Stimulated activated naive CD8-positive, alpha-beta T cell treated with anti-CD3 and anti-CD28 coated beads, Interleukin-15, amount 100 ng/mL, for 72 hours (primary cell): Measurements from ENCODE around the gene SNX13.

Experiments
- ATAC-seq: fragments of 150-1000 bp; cut with Tn5 transposase; 2 replicates; pipeline ENCODE4 v1.10.0; 2021; ENCODE audit warnings: mild to moderate bottlenecking, moderate library complexity
- DNase-seq, 2 donors: peaks; one replicate each; pipeline ENCODE4 v3.0.0; 2021 to 2022
- H3K27ac Mint-ChIP-seq, 2 donors: one replicate each; pipeline ENCODE4 v1.8.0; 2022; ENCODE audit warnings: mild to moderate bottlenecking in 2 of 2, mixed read lengths in 2 of 2, moderate library complexity in 2 of 2
- H3K27me3 Mint-ChIP-seq: one replicate; pipeline ENCODE4 v1.8.0; 2022; ENCODE audit warnings: mixed read lengths
- H3K4me1 Mint-ChIP-seq: one replicate; pipeline ENCODE4 v1.8.0; 2022; ENCODE audit warnings: mild to moderate bottlenecking, mixed read lengths
- H3K4me3 Mint-ChIP-seq, 2 donors: one replicate each; pipeline ENCODE4 v1.8.0; 2022; ENCODE audit warnings: mild to moderate bottlenecking in 2 of 2, mixed read lengths in 2 of 2, moderate library complexity in 1 of 2
- H3K9me3 Mint-ChIP-seq, 2 donors: one replicate each; pipeline ENCODE4 v1.8.0; 2022; ENCODE audit warnings: mixed read lengths in 2 of 2

The SNX13 gene

GRCh38 chr7:17854261-17855047 is 85.8 kb downstream of the SNX13 start:
- DNase-seq (no peak), ATAC-seq (no peak)
- Mint-ChIP-seq H3K27ac (peak overlapping the region in 1 of 2 donors; percentile 9), H3K4me1 (peaks cover 13% of the 10 kb centered on the region), H3K9me3 (peaks cover 6 to 7% of the 10 kb centered on the region in 2 donors), H3K27me3 (no peaks in the 10 kb centered on the region), H3K4me3 (no peak overlapping the region)

- Mint-ChIP-seq H3K4me1 (peaks cover 13% of the 10 kb centered on the region), H3K27me3 (no peaks in the 10 kb centered on the region), H3K4me3 (no peak overlapping the region), H3K27ac (no peak overlapping the region), H3K9me3 (peaks cover 6 to 7% of the 10 kb centered on the region in 2 donors)
- ATAC-seq, result no peak
- DNase-seq, result no peak
Observed at GRCh38 chr7:17852361-17852760, 87.9 kb downstream of the SNX13 start.

GRCh38 chr7:17849504-17849903 is 90.8 kb downstream of the SNX13 start:
- DNase-seq (no peak), ATAC-seq (no peak)
- H3K27ac Mint-ChIP-seq, result no peak overlapping the region
- H3K4me3 Mint-ChIP-seq, result no peak overlapping the region
- no peaks in the 10 kb centered on the region for H3K9me3 Mint-ChIP-seq
- H3K27me3 Mint-ChIP-seq, result no peaks in the 10 kb centered on the region
- H3K4me1 Mint-ChIP-seq, result peaks cover 9% of the 10 kb centered on the region

GRCh38 chr7:17848516-17848915 is 91.8 kb downstream of the SNX13 start:
- Mint-ChIP-seq H3K4me1 (peaks cover 17% of the 10 kb centered on the region), H3K27me3 (no peaks in the 10 kb centered on the region), H3K9me3 (no peaks in the 10 kb centered on the region), H3K4me3 (no peak overlapping the region), H3K27ac (no peak overlapping the region)
- no peak for ATAC-seq
- no peak for DNase-seq

GRCh38 chr7:17846935-17847334 is 93.4 kb downstream of the SNX13 start:
- no peak overlapping the region for H3K4me3 Mint-ChIP-seq
- no peaks in the 10 kb centered on the region for H3K27me3 Mint-ChIP-seq
- no peak for DNase-seq

GRCh38 chr7:17845197-17845547 is 95.1 kb downstream of the SNX13 start:
- Mint-ChIP-seq H3K9me3 (peaks cover 0 to 8% of the 10 kb centered on the region in 2 donors), H3K27ac (no peak overlapping the region), H3K4me1 (peaks cover 30% of the 10 kb centered on the region), H3K27me3 (no peaks in the 10 kb centered on the region), H3K4me3 (no peak overlapping the region)
- ATAC-seq, result no peak
- no peak for DNase-seq

More at GRCh38 chr7:17846935-17847334, 93.4 kb downstream of the SNX13 start:
- H3K4me1 Mint-ChIP-seq, result peaks cover 28% of the 10 kb centered on the region
- no peak overlapping the region for H3K27ac Mint-ChIP-seq
- ATAC-seq, result no peak
- peaks cover 0 to 2% of the 10 kb centered on the region in 2 donors for H3K9me3 Mint-ChIP-seq

- Mint-ChIP-seq H3K4me1 (peaks cover 30% of the 10 kb centered on the region), H3K27me3 (no peaks in the 10 kb centered on the region), H3K4me3 (no peak overlapping the region), H3K27ac (no peak overlapping the region), H3K9me3 (peaks cover 0 to 8% of the 10 kb centered on the region in 2 donors)
- DNase-seq (no peak), ATAC-seq (no peak)
Observed at GRCh38 chr7:17844514-17845196, 95.6 kb downstream of the SNX13 start.

- ATAC-seq, result no peak
- Mint-ChIP-seq H3K4me1 (peaks cover 30% of the 10 kb centered on the region), H3K27me3 (no peaks in the 10 kb centered on the region), H3K4me3 (no peak overlapping the region), H3K9me3 (peaks cover 0 to 8% of the 10 kb centered on the region in 2 donors), H3K27ac (peak overlapping the region; percentile 1 to 22)
- DNase-seq, result no peak
Observed at GRCh38 chr7:17844022-17844421, 96.3 kb downstream of the SNX13 start.

GRCh38 chr7:17843041-17843440 is 97.3 kb downstream of the SNX13 start:
- Mint-ChIP-seq H3K27me3 (no peaks in the 10 kb centered on the region), H3K4me1 (peaks cover 30% of the 10 kb centered on the region)

GRCh38 chr7:17832820-17833355 is 107.4 kb downstream of the SNX13 start:
- no peak for DNase-seq
- Mint-ChIP-seq H3K4me3 (no peak overlapping the region), H3K4me1 (no peaks in the 10 kb centered on the region), H3K27ac (peak overlapping the region in 1 of 2 donors; percentile 7), H3K27me3 (no peaks in the 10 kb centered on the region), H3K9me3 (no peaks in the 10 kb centered on the region)
- ATAC-seq, result no peak

More at GRCh38 chr7:17843041-17843440, 97.3 kb downstream of the SNX13 start:
- H3K4me3 Mint-ChIP-seq, result no peak overlapping the region
- no peak overlapping the region for H3K27ac Mint-ChIP-seq
- peaks cover 0 to 8% of the 10 kb centered on the region in 2 donors for H3K9me3 Mint-ChIP-seq
- ATAC-seq (no peak), DNase-seq (no peak)

- Mint-ChIP-seq H3K9me3 (no peaks in the 10 kb centered on the region), H3K4me3 (no peak overlapping the region), H3K27ac (no peak overlapping the region), H3K4me1 (no peaks in the 10 kb centered on the region), H3K27me3 (no peaks in the 10 kb centered on the region)
- no peak for ATAC-seq
- DNase-seq, result no peak
Observed at GRCh38 chr7:17832242-17832641, 108.1 kb downstream of the SNX13 start.

GRCh38 chr7:17830206-17830605 is 110.1 kb downstream of the SNX13 start:
- H3K27ac Mint-ChIP-seq, result no peak overlapping the region
- ATAC-seq, result no peak
- no peaks in the 10 kb centered on the region for H3K4me1 Mint-ChIP-seq
- no peak overlapping the region for H3K4me3 Mint-ChIP-seq
- no peaks in the 10 kb centered on the region for H3K9me3 Mint-ChIP-seq
- H3K27me3 Mint-ChIP-seq, result no peaks in the 10 kb centered on the region
- DNase-seq, result no peak

GRCh38 chr7:17829001-17829400 is 111.3 kb downstream of the SNX13 start:
- Mint-ChIP-seq H3K27ac (no peak overlapping the region), H3K27me3 (no peaks in the 10 kb centered on the region), H3K4me1 (no peaks in the 10 kb centered on the region), H3K9me3 (no peaks in the 10 kb centered on the region), H3K4me3 (no peak overlapping the region)
- no peak for ATAC-seq
- DNase-seq, result no peak

- H3K27me3 Mint-ChIP-seq, result no peaks in the 10 kb centered on the region
- H3K27ac Mint-ChIP-seq, result no peak overlapping the region
- no peaks in the 10 kb centered on the region for H3K9me3 Mint-ChIP-seq
- DNase-seq, result no peak
- H3K4me1 Mint-ChIP-seq, result no peaks in the 10 kb centered on the region
- H3K4me3 Mint-ChIP-seq, result no peak overlapping the region
- ATAC-seq, result no peak
Observed at GRCh38 chr7:17822547-17823173, 117.6 kb downstream of the SNX13 start.

GRCh38 chr7:17816903-17817302 is 123.4 kb downstream of the SNX13 start:
- DNase-seq (no peak), ATAC-seq (no peak)
- Mint-ChIP-seq H3K27me3 (no peaks in the 10 kb centered on the region), H3K9me3 (peaks cover 0 to 9% of the 10 kb centered on the region in 2 donors), H3K4me1 (no peaks in the 10 kb centered on the region), H3K4me3 (no peak overlapping the region), H3K27ac (no peak overlapping the region)

GRCh38 chr7:17815318-17815717 is 125.0 kb downstream of the SNX13 start:
- Mint-ChIP-seq H3K4me3 (no peak overlapping the region), H3K4me1 (no peaks in the 10 kb centered on the region), H3K9me3 (peaks cover 0 to 20% of the 10 kb centered on the region in 2 donors), H3K27me3 (no peaks in the 10 kb centered on the region), H3K27ac (no peak overlapping the region)
- ATAC-seq (no peak), DNase-seq (no peak)
